HS-5 (cell line): ENCODE measurements around the gene IL1RAPL2.

Experiments
- DNase-seq: peaks from one replicate; pipeline ENCODE4 v3.0.0-alpha.2; 2012; ENCODE audit warnings: low read depth

Gene IL1RAPL2

GRCh38 chrX:105274091-105274490, 708.1 kb downstream of the IL1RAPL2 start:
- DNase-seq, result no peak

GRCh38 chrX:105277132-105277531, 711.1 kb downstream of the IL1RAPL2 start:
- DNase-seq, result no peak

- DNase-seq, result no peak
Measured at GRCh38 chrX:105282077-105282476, 716.1 kb downstream of the IL1RAPL2 start.

- DNase-seq, result no peak
Measured at GRCh38 chrX:105297041-105297440, 731.0 kb downstream of the IL1RAPL2 start.

- no peak for DNase-seq
Measured at GRCh38 chrX:105299286-105299685, 733.3 kb downstream of the IL1RAPL2 start.

- DNase-seq, result no peak
Measured at GRCh38 chrX:105302246-105302645, 736.2 kb downstream of the IL1RAPL2 start.

- no peak for DNase-seq
Measured at GRCh38 chrX:105307762-105308161, 741.8 kb downstream of the IL1RAPL2 start.

GRCh38 chrX:105313596-105313995, 747.6 kb downstream of the IL1RAPL2 start:
- no peak for DNase-seq

- DNase-seq, result peak; percentile 58
Measured at GRCh38 chrX:105314458-105314857, 748.5 kb downstream of the IL1RAPL2 start.

GRCh38 chrX:105315248-105315647, 749.2 kb downstream of the IL1RAPL2 start:
- peak; percentile 31 for DNase-seq

GRCh38 chrX:105317117-105317516, 751.1 kb downstream of the IL1RAPL2 start:
- DNase-seq, result no peak

- peak; percentile 35 for DNase-seq
Measured at GRCh38 chrX:105323928-105324327, 757.9 kb downstream of the IL1RAPL2 start.

- DNase-seq, result no peak
Measured at GRCh38 chrX:105328773-105329172, 762.8 kb downstream of the IL1RAPL2 start.

- peak; percentile 52 for DNase-seq
Measured at GRCh38 chrX:105331244-105331643, 765.2 kb downstream of the IL1RAPL2 start.

GRCh38 chrX:105347373-105347772, 781.4 kb downstream of the IL1RAPL2 start:
- no peak for DNase-seq

- no peak for DNase-seq
Measured at GRCh38 chrX:105349476-105349875, 783.5 kb downstream of the IL1RAPL2 start.

- no peak for DNase-seq
Measured at GRCh38 chrX:105375816-105376215, 809.8 kb downstream of the IL1RAPL2 start.

GRCh38 chrX:105424729-105425128, 858.7 kb downstream of the IL1RAPL2 start:
- no peak for DNase-seq

GRCh38 chrX:105451401-105451800, 885.4 kb downstream of the IL1RAPL2 start:
- no peak for DNase-seq

- no peak for DNase-seq
Measured at GRCh38 chrX:105458846-105459245, 892.8 kb downstream of the IL1RAPL2 start.

GRCh38 chrX:105460376-105460775, 894.4 kb downstream of the IL1RAPL2 start:
- peak; percentile 34 for DNase-seq

- peak; percentile 10 for DNase-seq
Measured at GRCh38 chrX:105461016-105461415, 895.0 kb downstream of the IL1RAPL2 start.

GRCh38 chrX:105462186-105462585, 896.2 kb downstream of the IL1RAPL2 start:
- peak; percentile 4 for DNase-seq

- DNase-seq, result no peak
Measured at GRCh38 chrX:105463473-105463872, 897.5 kb downstream of the IL1RAPL2 start.

GRCh38 chrX:105464618-105465017, 898.6 kb downstream of the IL1RAPL2 start:
- no peak for DNase-seq
